Measurements from ENCODE around the gene NCK2. TPM values are rescaled to one million over a fixed set of nuclear protein-coding genes. Genes with fewer than 3 reads are reported as not detected.
A peak's percentile ranks its signal among the peaks of the same experiment; 100 is the strongest.

The NCK2 gene
- total and polyA plus RNA-seq, 9 of the 15 experiments (the other 6 are each of a cell fraction or from before 2014, with no cell fraction given), result 0.90 to 27.9 (median 15.9) TPM

DNA sequence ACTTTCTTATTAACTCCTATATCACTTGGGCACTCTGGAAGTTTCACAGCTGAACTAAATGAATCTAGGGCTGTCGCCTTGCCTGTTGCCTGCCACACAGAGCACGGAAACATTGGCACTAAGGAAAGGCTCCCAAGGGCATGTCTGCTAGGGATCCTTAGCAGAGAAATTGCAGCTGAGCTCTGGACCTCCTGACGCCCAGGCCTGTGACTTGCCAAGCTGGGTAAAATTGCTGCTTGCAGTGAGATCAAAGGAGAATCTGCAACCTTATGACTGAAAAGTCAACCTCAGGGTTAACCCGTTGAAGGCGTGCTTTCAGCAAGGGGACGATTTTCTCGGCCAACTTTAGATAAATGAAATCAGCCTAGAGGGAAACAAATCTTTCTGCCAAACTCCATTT lies 189.8 kb downstream of the NCK2 start:
- 8% methylated on average over 7 of the region's 7 CpGs for WGBS (ENCODE audit: insufficient coverage, low coverage, missing lambda C conversion rate)
- CTCF ChIA-PET (ENCODE audit: low intra/inter-chr PET ratio), result no interaction called here
- no peak for ATAC-seq
- Histone ChIP-seq H3K4me2 (ENCODE audit: insufficient read depth, low read length) (no peak overlapping the region), H2AFZ (ENCODE audit: low read depth, low read length) (peak overlapping the region; percentile 25), H3K9me3 (replicated peaks; ENCODE audit: control insufficient read depth, insufficient read depth, low read depth, low read length) (no peaks in the 10 kb centered on the region), H3K36me3 (ENCODE audit: control insufficient read depth, insufficient read depth, low read length) (no peaks in the 10 kb centered on the region), H4K20me1 (replicated peaks; ENCODE audit: control insufficient read depth, insufficient read depth, low read length) (no peaks in the 10 kb centered on the region), H3K27me3 (ENCODE audit: control insufficient read depth in 2 of 2, insufficient read depth in 2 of 2, low read length in 2 of 2) (peaks cover 1 to 15% of the 10 kb centered on the region in 2 experiments; a peak in 3 of 5 replicates), H3K27ac (ENCODE audit: extremely low read depth, low read depth, low read length) (no peak overlapping the region), H3K9ac (ENCODE audit: insufficient read depth in 1 of 2, low read depth in 2 of 2, low read length in 2 of 2) (no peak overlapping the region), H3K4me1 (replicated peaks in 1 of 2; ENCODE audit: control insufficient read depth in 2 of 2, insufficient read depth in 2 of 2, low read length in 2 of 2) (no peaks in the 10 kb centered on the region), H3K4me3 (no peak overlapping the region), H3K9me1 (ENCODE audit: control insufficient read depth, insufficient read depth, low read length) (no peaks in the 10 kb centered on the region), H3K79me2 (ENCODE audit: control insufficient read depth, insufficient read depth, low read length) (no peaks in the 10 kb centered on the region)
- no peak for TF ChIP-seq FUS (optimal IDR thresholded peaks at IDR 0.05; ENCODE audit: low read depth, low read length)
- TF ChIP-seq ZNF133 (CRISPR knock-in tag; IDR thresholded peaks at IDR 0.05), result no peak
- no peak for TF ChIP-seq TRIM24 (IDR thresholded peaks at IDR 0.05)
- TF ChIP-seq, protein P1, sequence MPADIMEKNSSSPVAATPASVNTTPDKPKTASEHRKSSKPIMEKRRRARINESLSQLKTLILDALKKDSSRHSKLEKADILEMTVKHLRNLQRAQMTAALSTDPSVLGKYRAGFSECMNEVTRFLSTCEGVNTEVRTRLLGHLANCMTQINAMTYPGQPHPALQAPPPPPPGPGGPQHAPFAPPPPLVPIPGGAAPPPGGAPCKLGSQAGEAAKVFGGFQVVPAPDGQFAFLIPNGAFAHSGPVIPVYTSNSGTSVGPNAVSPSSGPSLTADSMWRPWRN (IDR thresholded peaks at IDR 0.05; ENCODE audit: low read depth), result no peak
- no peak for TF ChIP-seq ATF1 (CRISPR knock-in tag; IDR thresholded peaks at IDR 0.05)
- TF ChIP-seq ATF1 (tag; IDR thresholded peaks at IDR 0.05), result no peak
- TF ChIP-seq CBX2 (IDR thresholded peaks at IDR 0.05; ENCODE audit: insufficient read depth, low read length, poor library complexity, severe bottlenecking), result no peak
- TF ChIP-seq ZNF263 (CRISPR knock-in tag; IDR thresholded peaks at IDR 0.05; ENCODE audit: borderline replicate concordance), result no peak
- no peak for TF ChIP-seq HNRNPLL (IDR thresholded peaks at IDR 0.05; ENCODE audit: low read depth, low read length, poor library complexity, severe bottlenecking)
- TF ChIP-seq SMAD3 (CRISPR knock-in tag; conservative IDR thresholded peaks at IDR 0.05), result no peak
- no peak for TF ChIP-seq ADNP (tag; IDR thresholded peaks at IDR 0.05)
- no peak for TF ChIP-seq PHB2 (IDR thresholded peaks at IDR 0.05; ENCODE audit: low read depth)
- TF ChIP-seq ZNF232 (CRISPR knock-in tag; IDR thresholded peaks at IDR 0.05), result no peak
- TF ChIP-seq FOXJ2 (tag; IDR thresholded peaks at IDR 0.05), result no peak
- BruUV-seq (replicated peaks), result TSS peak; percentile 74
- in situ Hi-C loops (cut with MboI), result no loop called here
- FAIRE-seq, result no peak
- intact Hi-C loops (cut with micrococcal nuclease), result no loop called here
- POLR2A ChIA-PET, result interaction anchor here (1.4 kb wide), 1 partner anchor 20 kb away, joined by 3 read pairs; no protein-coding TSS in a partner anchor
- DNase-seq (ENCODE audit: extremely low read depth in 1 of 4, low spot score in 3 of 4), result no peak

Data from K562 (cell line).